GM18508 (cell line): ENCODE data around the gene MYOF.
"Not testable (repeated sequence)": the region's sequence is repeated elsewhere in the genome, so short reads cannot be mapped to it uniquely, and the experiment has no call there.

Experiments
- ATAC-seq: cut with Tn5 transposase; IDR thresholded peaks from one replicate; pipeline ENCODE4 v1.9.1; 2021; ENCODE audit warnings: moderate number of reproducible peaks; ENCODE audit not compliant: insufficient read depth, unreplicated experiment

The MYOF gene

DNA sequence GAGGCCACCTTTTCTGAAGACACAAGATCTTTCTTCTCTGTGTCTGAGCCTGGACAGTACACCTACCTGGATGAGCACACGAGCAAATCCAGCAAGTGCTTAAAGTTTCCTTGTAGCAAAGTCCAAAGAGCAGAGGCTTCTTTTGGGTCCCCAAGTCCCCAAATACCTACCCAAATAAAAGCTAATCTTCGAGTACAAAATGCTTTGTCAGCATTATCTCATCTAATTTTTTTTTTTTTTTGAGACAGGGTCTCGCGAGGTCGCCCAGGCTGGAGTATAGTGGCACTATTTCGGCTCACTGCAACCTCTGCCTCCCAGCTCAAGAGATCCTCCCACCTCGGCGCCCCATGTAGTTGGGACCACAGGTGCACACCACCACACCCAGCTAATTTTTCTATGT, 24.6 kb downstream of the MYOF start:
- ATAC-seq = no peak

DNA sequence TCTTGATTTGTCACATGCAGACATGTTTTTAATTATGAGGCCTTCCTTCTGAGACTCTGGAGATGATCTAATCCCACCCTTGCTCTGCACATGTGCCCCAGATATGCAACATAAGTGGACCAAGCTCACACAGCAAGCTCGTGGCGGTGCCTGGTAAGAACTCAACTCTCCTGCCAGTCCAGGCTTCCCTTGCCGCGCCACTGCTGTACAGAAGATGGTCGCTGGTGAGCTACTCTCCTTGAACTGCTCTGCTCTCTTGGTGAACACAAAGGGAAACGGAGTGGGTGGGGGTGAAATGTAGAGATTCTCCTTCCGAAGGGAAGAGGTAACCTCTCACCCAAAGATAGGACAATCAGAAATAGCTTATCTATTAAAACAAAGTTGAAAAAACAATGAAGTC, 25.7 kb downstream of the MYOF start:
- ATAC-seq = no peak

DNA sequence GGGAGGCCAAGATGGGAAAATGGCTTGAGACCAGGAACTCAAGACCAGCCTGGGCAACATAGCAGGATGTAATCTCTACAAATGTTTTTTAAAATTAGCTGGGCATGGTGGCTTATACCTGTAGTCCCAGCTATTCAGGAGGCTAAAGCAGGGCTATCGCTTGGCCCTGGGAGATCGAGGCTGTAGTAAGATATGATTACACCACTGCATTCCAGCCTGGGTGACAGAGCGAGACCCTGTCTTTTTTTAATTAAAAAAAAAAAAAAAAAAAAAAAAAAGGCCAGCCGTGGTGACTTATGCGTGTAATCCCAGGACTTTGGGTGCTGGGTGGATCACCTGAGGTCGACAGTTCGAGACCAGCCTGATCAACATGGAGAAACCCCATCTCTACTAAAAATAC, 27.4 kb downstream of the MYOF start:
- no peak for ATAC-seq

DNA sequence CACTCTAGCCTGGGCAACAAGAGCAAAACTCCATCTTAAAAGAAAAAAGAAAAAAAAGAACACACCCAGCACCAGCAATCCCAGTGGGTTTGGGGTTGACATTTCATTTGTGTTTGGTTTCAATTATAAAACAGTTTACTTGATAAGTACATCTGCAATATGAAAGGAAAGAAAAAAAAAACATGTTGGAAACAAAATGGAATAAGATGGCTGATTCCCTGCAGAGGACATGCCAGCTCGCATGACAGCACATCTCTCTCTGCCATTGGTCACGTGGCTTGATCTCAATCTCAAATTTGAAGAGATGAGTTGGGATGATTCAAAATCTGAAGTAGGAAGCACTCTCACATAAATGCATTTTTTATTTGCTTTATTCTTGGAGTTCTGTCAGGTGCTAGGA, 28.0 kb downstream of the MYOF start:
- ATAC-seq = no peak

DNA sequence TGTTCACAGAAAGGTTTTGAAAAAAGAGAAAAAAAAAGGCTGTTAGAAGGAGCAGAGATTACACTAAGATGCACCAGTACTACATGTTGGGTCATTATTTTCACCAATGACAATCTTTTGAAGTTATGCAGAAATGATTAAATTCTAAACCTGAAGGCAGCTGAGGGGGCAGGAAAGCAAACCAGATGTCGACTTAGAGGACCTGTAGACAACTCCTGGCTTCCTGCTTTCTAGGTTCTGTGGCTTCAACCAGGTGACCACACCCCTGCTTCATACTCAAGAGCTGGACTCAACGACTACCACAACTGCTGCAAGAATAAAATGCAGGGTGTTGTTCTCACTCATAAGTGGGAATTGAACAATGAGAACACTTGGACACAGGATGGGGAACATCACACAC, 30.0 kb downstream of the MYOF start:
- no peak for ATAC-seq

DNA sequence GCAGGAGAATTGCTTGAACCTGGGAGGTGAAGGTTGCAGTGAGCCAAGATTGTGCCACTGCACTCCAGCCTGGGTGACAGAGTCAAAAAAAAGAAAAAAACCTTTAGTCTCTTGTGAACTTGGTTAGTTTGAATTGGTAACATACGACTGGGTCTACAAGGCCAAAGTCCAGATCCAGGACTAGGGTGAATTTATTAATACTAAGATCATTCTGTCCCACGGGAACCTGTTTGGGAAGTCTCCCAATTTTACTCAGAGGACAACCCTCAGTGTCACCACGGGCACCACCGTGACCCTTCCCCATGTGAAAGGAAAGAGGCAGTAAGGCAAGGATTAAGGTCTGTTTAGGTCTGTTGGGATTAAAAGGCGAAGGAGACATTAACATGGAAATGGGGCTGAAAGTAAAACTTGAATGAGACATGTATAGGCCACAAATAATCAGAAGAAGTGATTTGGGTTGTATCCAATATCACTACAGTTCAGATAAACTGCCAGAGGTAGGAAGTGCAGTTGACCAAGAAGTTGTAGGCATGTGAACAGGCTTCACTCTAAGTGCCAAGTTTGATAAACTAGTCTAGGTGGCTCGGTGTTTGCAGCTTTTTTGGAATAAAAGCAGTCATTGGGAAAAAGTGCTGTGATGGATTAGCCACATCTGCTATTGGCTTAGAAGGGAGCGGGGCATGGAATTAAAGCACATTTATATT, 30.7 kb downstream of the MYOF start:
- no peak for ATAC-seq

DNA sequence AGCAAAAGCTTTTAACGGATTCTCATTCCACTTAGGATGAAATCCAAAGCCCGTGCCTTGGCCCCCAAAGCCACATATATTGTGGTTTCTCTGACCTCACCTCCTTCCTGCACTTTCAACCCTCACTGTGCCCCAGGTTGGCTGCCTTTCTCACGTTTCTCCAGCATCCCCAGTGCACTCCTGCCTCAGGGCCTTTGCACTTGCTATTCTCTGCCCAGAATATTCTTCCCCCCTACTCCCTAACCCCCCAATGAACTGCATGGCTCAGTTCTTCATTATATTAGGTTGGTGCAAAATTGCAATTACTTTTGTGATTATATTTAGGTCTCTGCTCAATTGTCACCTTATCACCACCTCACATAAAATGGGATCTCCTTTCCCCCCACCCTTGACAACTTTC, 34.2 kb downstream of the MYOF start:
- ATAC-seq = no peak

DNA sequence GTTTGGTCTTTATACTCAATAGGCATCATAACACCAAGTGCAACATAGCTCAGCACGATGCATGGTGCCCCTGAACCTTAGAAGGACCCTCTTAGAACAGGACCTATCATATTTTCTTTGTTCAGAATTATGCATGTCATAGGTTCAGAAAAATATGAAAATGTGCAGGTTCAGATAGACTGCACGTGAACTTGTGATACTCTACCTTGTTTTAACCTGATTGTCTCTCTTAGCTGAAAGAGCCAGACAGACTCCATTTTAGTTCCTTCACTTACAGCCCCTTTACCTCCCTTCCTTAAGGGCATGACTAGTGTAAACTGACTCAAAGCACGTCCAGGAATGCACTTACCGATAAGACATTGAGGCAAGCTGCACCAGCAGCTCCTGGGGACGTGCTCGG, 35.1 kb downstream of the MYOF start:
- no peak for ATAC-seq

DNA sequence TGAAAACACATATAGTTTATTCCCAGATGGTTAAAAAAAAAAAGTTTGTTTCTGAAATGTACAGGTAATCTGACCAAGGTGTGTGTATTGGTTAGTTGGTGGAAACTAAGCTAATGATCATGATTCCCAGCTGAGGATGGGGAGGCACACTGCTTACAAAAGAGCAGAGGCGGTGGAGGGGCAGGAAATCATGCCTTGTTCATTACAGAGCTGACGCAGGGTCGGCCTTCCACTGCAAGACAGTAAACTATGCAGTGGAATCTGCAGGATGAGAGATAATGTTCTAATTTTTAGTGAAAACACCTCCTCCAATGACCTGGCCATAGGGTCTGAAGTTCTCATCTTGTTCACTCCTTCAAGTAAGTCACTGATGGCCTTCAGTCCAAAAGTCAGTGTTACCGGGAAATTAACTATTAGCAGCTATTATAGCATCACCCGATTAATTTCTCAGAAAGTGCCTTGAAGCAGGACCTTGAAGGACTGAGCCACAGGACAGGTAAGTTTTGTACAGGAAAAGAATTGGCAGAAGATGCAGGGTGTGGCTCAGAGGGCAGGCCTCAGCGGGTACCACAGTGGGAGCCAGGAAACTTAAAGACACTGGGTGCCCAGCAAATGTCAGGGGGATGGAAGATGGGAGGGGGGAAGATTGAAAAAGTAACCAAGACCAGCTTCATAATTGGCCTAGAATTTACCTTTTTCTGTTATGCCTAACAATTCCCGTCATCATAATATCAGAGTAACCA, 36.0 kb downstream of the MYOF start:
- no peak for ATAC-seq

DNA sequence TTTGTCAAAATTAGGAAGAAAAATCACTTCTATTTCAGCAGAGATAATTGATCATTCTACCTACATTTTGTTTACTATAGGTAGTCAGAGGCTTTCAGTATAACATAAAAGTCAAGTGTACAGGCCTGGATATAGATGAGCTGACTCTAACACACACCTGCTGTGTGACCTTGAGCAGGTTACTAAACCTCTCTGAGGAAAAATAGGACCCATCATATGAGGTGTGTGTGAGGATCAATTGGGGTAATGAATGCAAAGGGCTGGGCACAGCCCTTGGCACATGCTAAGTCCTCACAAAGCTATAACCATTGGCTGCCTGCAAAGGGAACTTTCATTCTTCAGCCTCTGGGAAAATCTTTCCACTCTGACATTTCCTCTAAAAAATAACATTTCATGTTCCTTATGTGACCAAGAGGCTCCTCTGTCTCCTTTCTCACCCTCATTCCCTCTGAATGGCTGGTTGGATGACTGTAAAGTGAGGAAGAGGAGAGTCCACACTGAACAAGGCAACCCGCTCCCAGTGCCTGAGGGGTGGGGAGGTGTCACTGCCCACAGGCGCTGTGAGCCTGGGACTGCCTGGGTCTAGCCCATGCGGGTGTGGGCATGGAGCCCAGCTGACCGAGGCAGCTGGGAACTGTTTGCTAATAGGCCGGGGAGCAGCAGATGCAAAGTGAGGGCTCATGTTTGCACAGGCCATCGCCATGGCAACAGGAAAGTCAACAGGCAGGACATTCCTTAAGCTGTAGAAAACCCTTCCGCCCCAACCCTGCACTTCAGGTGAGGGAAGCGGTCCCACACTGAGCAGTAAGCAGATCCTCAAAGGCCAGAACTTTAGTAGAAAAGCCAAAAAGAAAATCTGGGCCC, 36.8 kb downstream of the MYOF start:
- no peak for ATAC-seq

DNA sequence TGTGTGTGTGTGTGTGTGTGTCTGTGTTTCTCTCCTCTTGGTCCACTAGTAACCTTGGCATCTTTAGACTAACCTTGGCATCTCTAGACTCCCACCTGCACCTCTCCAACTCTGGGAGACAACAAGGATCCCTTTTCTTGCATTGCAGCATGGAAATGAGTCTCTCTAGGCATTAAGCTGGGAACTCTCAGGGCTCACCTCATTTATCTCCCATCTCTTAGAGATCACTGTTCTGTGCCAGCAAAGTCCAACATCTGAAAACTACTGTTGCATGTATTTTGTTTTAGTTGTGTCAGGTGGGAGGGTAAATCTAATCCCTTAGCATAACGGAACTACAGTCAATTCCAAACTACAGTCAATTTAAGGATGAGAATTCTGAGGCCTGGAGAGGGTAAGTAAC, 38.7 kb downstream of the MYOF start:
- no peak for ATAC-seq

DNA sequence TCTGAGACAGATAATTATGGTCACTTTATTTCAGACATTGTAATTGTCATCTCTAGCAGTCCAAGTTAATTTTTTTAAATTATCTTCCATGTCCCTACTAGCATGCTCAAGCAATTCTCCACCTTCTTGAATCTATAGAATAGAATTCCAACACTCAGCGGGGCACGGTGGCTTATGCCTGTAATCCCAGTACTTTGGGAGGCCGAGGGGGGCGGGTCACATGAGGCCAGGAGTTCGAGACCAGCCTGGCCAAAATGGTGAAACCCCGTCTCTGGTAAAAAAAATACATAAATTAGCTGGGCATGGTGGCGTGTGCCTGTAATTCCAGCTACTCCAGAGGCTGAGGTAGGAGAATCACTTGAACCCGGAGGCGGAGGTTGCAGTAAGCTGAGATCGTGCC, 39.4 kb downstream of the MYOF start:
- not testable (repeated sequence) for ATAC-seq

DNA sequence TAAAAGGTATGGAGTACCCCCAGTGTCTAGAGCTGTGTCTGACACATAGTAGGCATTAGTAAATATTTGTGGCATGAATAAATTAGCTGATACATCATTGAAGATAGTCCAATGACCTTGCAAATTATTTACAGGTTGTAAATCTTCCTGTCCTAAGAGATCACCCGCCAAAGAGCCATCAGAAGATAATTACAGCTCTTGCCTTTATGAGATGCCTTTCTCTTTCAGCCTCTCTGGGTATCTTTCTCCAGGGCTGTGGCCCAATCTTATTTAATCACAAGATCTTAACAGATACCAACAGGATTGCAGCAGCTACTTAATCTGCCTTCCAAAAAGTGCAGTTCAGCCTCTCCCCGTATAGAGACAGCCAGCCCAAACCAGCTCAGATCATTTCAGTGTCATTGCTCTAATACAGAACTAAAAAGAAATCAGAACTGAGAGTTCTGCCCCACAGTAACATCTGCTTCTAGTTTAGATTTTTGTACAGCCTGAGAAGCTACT, 41.5 kb downstream of the MYOF start:
- no peak for ATAC-seq

DNA sequence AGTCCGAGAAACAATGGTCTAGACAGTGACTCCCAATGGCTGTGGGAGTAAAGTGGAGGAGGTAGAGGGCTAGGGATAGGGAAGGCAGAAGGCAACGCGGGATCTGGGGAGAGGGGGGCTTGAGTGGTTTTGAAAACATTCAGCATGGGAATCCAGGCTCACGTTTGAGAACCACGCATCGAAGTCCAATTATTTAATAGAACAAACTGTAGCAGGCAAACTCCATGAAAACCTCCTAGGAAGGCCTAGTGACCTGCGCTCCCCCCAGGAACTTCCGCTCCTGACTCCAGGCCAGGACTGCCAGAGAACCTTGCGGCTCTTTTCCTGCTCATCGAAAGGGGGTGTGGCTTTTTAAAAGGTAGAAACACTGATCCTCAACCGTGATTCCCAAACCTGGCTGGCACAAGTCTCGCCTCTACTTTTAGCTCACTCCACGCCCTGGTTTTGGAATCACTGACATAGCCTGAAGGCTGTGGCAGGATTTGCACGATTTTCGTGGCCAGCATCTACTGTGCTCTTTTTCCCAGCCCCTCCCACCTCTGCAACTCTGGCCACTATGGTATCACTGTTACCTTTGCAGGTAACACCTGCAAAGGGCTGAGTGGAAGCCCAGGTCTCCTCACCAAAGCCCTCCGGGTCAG, 43.4 kb downstream of the MYOF start:
- no peak for ATAC-seq

DNA sequence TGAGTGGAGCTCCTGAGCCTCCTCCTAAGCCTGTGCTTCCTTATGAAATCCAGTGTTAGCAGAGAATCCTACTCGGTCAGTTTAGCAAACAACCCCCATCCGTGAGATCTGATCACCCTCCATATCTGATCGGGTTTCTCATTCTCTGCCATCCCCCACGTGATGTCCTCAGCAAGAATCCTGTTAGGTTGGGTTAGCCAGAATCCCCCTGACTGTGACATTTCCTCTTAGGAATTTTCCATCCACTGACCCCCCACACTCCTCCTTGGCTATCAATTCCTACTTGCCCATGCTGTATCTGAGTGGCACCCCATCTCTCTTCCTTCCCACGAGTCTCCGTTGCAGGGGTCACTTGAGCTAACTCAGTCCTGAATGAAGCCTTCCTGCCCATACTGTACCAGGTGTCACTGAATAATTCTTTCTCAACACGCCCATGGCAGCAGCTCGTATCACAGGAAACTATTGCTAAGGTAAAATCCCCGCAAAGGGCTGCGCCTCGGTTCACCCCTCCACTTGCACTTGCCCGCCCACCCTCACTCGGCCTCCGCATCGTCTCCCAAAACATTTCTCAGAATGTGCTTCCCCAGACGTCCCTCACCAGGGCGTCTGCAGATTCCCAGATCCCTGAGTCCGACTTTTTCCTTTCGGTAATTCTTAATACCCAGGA, 44.1 kb downstream of the MYOF start:
- ATAC-seq = no peak

DNA sequence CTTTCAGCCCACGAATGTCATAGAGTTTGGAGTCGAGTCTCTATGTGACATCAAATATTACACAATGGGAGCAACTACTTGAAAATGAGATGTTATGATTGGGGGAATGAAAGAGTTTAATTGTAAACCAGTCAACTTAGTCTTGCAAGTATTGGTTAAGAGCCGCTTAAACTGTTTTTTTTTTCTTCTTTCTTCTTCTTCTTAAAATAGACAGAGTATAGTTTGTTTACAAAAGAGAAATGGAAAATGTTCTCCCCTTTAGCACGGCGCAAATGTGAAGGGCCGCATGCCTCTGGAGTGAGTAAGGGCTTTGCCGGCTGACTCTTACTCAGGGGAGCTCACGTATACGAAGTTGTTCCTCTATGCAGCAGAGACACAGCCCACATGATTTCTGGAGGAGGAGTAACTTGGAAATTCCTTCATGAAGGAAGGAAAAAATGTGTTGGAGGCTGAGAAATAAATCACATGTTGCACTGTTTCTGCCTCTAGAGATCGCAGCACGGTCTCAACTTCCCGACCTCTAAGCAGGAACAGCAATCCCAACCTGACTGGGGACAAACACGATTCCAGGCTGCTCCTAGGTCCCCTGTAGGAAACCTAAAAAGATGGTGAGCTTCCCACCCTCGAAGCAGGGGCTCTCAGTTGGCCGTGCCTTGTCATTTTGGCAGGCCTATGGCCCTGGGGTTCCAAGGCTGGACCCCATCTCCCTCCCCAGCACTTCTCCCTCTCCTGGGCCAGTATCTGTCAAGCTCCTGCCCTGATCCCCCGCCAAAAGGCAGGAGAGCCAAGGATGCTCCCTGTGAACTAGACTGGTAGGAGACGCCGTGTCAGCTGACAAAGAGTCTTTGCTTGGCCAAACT, 44.8 kb downstream of the MYOF start:
- ATAC-seq = no peak

DNA sequence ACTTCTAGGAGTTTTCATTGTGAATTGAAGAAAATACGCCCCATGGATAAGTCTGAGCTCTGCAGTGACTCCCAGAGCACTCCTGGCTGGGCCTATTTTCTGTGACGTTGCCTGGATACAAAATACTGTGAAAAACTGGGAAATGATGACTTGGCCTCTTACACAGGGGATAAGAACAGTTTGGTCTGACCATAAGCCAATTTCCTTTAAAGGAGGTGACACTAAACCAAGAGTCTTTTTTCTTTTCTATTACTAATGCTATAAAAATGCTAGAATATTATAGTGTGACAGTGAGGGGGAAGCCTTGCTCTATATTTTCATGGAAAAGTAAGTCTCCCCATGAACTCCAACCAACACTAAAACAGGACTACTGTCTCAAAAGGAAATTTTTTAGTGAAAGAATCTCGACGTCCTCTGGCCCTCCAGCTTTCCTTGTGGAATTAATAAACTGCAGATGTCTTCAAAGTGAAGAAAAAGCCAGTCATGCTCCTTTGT, 45.5 kb downstream of the MYOF start:
- ATAC-seq = no peak

DNA sequence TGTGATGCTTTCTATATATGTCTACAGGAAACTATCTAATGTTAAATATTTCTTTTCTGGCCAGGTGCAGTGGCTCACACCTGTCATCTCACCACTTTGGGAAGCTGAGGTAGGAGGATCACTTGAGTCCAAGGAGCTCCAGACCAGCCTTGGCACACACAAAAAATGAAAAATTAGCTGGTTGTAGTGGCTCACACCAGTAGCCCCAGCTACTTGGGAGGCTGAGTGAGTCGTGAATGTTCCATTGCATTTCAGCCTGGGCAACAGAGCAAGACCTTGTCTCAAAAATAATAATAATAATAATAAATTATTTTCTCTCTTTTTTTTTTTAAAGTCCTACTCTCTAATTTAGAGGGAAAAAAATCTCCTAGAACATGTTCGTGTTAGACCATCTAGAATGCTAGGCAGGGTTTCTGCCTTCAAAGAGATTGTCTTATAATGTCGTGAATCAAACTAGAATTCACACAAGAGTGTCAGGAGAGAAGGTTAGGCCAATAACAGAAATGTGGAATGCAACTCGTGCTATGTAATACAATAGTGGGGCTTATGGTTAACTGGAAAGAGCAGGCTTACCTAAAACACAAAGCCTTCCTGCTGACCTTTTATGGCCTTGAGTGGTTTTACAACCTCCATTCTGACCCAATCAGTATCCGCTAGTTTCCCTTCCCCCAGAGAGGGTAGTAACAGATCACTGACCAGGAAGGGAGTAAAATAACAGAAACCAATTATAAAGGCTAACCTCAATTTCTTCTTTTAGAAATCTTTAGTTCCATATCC, 46.3 kb downstream of the MYOF start:
- ATAC-seq = no peak
